GM18520 (cell line): ENCODE measurements around the gene AKT1S1.
"Not testable (repeated sequence)": the region's sequence is repeated elsewhere in the genome, so short reads cannot be mapped to it uniquely, and the experiment has no call there.

Source experiments
- ATAC-seq: cut with Tn5 transposase; IDR thresholded peaks from one replicate; pipeline ENCODE4 v1.9.1; 2021; ENCODE audit not compliant: unreplicated experiment

The AKT1S1 gene

DNA sequence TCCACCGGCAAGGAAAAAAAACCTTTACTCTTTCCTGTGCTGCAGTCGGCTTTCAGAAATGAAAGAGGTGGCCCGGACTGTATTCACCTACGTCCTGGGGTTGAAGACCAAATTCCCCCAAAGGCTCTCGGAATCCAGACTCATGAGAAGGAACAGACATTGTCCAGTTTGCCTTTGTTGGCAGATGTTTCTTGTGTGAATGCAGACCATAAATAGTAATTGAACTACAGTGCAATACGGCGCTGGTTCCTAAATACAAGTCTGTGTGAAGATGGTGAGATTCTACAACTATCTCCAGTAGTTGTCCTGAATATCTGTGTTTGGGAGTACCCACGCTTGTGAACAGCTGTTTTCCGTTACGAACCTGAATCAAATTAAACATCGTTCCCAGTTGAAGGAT is 37.4 kb downstream of the AKT1S1 start:
- ATAC-seq = no peak

- ATAC-seq = no peak
These were observed 38.1 kb downstream of the AKT1S1 start for GRCh38 chr19:49838885-49839588.

GRCh38 chr19:49837425-49837824 is 39.7 kb downstream of the AKT1S1 start:
- ATAC-seq = no peak

DNA sequence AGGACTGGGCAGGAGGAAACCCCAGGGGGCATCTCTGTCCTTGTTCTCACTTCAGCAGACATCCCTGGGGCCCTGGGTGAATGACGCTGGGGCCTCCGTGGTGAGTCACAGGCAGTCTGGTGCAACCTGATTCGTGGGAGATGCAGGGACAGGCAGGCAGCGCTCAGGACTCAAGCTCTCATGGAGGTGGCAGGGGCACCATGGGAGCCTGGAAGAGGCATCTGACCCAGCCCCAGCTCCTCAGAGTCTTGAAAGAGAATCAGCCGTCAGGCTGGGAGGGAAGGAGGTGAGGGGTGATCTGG is 40.2 kb downstream of the AKT1S1 start:
- no peak for ATAC-seq

DNA sequence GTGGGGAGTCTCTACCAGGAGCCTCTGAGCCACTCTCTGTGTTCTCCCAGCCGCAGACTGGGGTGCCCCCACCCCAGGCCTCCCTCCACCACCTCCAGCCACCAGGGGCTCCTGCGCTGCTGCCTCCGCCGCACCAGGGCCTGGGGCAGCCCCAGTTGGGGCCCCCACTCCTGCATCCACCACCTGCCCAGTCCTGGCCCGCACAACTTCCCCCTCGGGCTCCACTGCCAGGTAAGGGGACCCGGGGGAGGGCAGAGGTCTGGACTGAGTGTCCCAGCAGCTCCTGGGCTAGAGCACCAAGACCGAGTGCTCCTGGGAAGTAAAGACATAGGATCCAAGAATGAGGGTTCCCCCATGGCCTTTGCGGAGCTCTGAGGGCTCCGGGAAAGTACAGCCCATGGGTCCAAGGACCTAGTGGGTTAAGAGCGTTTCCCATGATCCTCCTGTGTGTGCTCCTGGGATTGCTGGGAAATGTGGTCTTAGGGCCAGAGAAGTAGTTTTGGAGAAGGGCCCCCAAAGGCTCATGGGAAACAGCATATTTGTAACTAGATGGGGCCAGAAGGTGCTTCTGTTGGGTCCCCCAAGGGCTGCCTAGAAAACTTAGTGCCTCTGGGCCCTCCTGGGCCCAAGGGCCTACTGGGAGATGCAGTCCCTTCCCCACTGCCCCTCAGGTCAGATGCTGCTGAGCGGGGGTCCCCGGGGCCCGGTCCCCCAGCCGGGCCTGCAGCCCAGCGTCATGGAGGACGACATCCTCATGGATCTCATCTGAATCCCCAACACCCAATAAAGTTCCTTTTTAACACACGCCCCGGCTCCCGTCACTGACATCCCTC is 40.8 kb downstream of the AKT1S1 start:
- no peak for ATAC-seq

DNA sequence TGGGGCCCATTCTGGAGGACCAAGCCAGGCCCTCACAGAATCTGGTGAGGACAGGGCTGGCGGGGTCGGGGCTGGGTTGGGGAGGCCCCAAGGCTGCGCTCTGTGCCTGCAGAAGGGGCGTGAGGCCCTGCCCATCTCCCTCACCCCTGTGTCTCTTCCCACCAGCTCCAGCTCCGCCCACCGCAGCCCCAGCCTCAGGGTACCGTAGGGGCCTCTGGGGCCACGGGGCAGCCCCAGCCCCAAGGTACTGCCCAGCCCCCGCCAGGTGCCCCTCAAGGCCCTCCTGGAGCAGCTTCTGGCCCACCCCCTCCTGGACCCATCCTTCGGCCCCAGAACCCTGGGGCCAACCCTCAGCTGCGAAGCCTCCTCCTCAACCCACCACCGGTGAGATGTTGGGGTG is 41.6 kb downstream of the AKT1S1 start:
- no peak for ATAC-seq

DNA sequence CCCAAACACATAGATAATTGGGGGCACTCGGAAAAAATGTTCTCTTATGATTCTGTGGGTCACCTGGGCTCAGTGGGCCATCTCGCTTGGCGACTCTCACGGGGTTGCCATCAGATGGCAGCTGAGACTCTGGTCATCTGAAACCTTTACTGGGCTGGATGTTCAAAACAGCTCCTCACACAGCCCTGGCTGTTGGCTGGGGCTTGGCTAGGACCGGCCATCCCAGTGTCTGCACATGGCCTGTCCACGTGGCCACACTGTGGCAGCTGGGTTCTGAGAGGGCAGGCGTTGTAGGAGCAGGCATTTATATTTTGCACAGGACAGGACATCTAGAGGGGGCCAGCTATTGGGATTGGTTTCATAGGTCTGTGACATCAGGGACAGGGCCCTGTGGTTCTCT is 43.6 kb downstream of the AKT1S1 start:
- ATAC-seq = no peak

DNA sequence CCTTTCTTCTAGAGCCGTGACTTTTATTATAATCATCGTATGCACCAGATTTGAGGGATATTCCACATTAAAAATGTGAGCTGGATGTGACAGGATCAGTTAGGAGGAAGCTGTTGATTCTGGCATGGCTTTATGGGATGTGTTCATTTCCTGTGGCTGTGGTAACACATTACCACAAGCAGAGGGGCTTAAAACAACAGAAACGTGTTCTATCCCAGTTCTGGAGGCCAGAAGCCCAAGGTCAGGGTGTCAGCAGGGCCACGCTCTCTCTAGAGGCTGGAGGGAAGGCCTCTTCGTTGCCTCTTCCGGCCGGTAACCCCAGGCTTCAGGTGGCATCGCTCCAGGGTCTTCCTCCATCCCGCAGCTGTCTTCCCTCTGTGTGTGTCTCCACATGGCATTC is 44.6 kb downstream of the AKT1S1 start:
- ATAC-seq = no peak

- no peak for ATAC-seq
These were observed 45.6 kb downstream of the AKT1S1 start for GRCh38 chr19:49831592-49831991.

GRCh38 chr19:49830766-49831165 is 46.4 kb downstream of the AKT1S1 start:
- no peak for ATAC-seq

- no peak for ATAC-seq
These were observed 47.4 kb downstream of the AKT1S1 start for GRCh38 chr19:49829721-49830120.

DNA sequence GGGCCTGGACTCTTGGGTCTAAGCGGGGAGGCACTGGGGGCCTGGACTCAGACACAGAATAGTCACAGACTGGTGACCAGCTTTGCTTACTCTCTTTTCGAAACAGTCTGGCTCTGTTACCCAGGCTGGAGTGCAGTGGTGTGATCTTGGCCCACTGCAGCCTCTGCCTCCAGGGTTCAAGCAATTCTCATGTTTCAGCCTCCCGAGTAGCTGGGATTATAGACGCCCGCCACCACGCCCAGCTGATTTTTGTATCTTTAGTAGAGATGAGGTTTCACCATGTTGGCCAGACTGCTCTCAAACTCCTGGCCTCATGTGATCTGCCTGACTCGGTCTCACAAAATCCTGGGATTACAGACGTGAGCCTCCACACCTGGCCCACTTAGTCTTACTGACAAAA is 48.0 kb downstream of the AKT1S1 start:
- ATAC-seq = no peak

GRCh38 chr19:49827034-49827433 is 50.1 kb downstream of the AKT1S1 start:
- no peak for ATAC-seq

DNA sequence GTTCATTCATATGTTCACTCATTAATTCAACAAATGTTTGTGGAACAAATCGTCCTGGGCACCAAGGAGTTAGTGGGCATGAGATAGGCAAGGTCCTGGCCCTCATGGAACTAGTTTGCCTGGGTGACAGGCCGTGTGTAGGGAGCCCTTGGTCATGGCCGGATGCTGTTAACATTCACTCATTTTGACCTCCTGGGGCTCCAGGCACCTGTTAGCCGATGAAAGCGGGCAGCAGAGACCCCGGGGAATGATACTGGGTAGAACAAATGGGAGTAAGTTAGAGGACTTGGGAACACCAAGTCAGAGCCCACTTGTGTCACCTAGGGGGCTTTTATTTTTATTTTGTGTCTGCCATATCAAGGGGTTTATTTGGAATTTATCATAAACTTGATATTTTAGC is 52.5 kb downstream of the AKT1S1 start:
- no peak for ATAC-seq

- ATAC-seq = no peak
These were observed 53.7 kb downstream of the AKT1S1 start for GRCh38 chr19:49823472-49823871.

- ATAC-seq = no peak
These were observed 57.0 kb downstream of the AKT1S1 start for GRCh38 chr19:49820125-49820524.

GRCh38 chr19:49819452-49820115 is 57.6 kb downstream of the AKT1S1 start:
- ATAC-seq = not testable (repeated sequence)
